Measurements from ENCODE around the gene IL24. TPM values are rescaled to one million over a fixed set of nuclear protein-coding genes. Genes with fewer than 3 reads are reported as not detected.
"Not testable (repeated sequence)": the region's sequence is repeated elsewhere in the genome, so short reads cannot be mapped to it uniquely, and the experiment has no call there.

The IL24 gene
- total RNA-seq, 2 donors from 2014 or later: not detected

DNA sequence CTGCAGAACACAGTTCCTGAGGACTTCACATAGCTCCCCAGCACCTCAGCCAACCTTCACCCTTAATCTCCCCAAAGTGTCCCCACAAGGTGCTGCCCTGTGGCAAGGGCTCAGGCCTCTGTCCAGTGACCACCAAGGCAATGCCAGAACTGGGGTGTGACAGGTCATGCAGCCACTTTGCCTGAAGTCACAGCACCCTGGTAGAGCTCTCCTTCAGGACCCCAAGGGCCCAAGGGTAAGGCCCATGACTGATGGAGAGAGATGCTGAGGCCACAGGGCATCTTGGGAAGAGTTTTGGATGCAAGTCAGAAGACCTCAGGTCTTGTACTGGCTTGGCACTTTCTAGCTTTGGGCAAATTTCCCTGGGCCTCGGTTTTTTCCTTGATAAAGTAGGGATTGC, 25.3 kb downstream of the IL24 start:
- H3K4me3 ChIP-seq: no peak overlapping the region
- no peak for ATAC-seq (ENCODE audit: insufficient number of reproducible peaks, low FRiP score, low read depth)
- H3K27ac ChIP-seq: no peak overlapping the region
- no peaks in the 10 kb centered on the region for H3K9me3 ChIP-seq
- TF ChIP-seq, protein P1, sequence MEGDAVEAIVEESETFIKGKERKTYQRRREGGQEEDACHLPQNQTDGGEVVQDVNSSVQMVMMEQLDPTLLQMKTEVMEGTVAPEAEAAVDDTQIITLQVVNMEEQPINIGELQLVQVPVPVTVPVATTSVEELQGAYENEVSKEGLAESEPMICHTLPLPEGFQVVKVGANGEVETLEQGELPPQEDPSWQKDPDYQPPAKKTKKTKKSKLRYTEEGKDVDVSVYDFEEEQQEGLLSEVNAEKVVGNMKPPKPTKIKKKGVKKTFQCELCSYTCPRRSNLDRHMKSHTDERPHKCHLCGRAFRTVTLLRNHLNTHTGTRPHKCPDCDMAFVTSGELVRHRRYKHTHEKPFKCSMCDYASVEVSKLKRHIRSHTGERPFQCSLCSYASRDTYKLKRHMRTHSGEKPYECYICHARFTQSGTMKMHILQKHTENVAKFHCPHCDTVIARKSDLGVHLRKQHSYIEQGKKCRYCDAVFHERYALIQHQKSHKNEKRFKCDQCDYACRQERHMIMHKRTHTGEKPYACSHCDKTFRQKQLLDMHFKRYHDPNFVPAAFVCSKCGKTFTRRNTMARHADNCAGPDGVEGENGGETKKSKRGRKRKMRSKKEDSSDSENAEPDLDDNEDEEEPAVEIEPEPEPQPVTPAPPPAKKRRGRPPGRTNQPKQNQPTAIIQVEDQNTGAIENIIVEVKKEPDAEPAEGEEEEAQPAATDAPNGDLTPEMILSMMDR (IDR thresholded peaks at IDR 0.05): no peak
- H3K4me1 ChIP-seq (ENCODE audit: control insufficient read depth in 1 of 2, low read depth in 2 of 2): no peaks in the 10 kb centered on the region
- DNase-seq (ENCODE audit: low spot score): no peak
- no peaks in the 10 kb centered on the region for H3K27me3 ChIP-seq (replicated peaks; ENCODE audit: insufficient read depth)
- H3K36me3 ChIP-seq: no peaks in the 10 kb centered on the region

DNA sequence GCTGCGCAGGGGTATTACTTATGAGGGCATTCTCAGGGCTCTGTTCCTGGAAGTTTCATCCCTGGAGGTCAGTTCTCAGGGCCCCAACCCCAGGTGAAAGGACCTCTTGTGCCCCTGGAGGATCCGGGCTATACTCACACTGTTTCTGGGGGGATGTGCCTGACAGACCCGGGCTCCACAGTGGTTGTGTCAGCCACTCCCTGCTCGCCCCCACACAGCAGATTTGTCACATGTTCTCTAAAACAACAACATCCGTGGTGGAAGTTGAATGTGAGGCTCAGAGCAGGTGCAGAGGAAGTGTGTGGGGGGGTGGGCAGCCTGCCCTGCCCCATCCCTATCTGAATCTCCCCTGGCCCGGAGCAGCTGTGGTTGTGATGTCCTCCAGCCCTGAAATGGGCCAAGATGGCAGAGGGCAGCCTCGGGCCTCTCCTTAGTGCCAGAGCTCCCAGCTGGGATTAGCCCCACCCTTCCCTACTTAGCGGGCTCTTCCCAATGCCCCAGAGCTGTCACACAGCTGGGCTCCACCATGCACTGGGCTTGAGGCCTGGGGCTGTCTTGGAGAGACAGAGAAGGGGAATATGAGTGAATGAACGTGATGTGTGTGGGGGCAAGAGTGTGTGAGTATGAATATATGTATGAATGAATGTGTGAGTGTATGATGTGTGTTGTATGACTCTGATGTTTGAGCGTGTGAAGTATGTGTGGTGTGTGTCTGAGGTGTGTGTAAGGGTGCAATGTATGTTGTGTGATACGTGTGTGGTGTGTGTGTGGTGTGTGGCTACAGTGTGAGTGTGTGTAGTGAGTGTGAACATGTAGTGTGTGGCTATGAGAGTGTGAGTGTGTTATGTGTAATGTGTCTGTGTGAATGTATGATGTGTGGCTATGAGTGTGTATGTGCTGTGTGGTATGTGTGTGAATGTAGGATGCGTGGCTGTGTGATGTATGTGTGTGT, 26.0 kb downstream of the IL24 start:
- Histone ChIP-seq H3K27me3 (replicated peaks; ENCODE audit: insufficient read depth) (no peaks in the 10 kb centered on the region), H3K9me3 (no peaks in the 10 kb centered on the region), H3K27ac (no peak overlapping the region), H3K36me3 (no peaks in the 10 kb centered on the region), H3K4me1 (ENCODE audit: control insufficient read depth in 1 of 2, low read depth in 2 of 2) (no peaks in the 10 kb centered on the region), H3K4me3 (no peak overlapping the region)
- DNase-seq (ENCODE audit: low spot score): no peak
- TF ChIP-seq, protein P1 (IDR thresholded peaks at IDR 0.05): no peak
- ATAC-seq (ENCODE audit: insufficient number of reproducible peaks, low FRiP score, low read depth): no peak

DNA sequence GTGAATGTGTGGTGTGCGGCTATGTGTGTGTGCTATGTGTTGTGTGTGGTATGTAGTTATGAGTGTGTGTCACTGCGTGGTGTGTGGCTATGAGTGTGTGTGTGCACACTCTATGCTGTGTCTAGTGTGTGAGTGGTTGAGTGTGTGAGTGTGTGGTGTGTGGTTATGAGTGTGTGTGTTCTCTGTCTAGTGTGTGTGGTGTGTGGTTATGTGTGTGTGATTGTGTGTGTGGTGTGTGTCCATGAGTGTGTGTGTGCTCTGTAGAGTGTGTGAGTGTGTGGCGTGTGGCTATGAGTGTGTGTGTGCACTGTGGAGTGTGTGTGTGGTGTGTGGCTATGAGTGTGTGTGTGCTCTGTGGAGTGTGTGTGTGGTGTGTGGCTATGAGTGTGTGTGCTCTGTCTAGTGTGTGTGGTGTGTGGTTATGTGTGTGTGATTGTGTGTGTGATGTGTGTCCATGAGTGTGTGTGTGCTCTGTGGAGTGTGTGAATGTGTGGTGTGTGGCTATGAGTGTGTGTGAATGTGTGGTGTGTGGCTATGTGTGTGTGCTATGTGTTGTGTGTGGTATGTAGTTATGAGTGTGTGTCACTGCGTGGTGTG, 26.8 kb downstream of the IL24 start:
- not testable (repeated sequence) for DNase-seq (ENCODE audit: low spot score); H3K27ac ChIP-seq; H3K27me3 ChIP-seq (replicated peaks; ENCODE audit: insufficient read depth); H3K9me3 ChIP-seq; H3K4me1 ChIP-seq (ENCODE audit: control insufficient read depth in 1 of 2, low read depth in 2 of 2); H3K4me3 ChIP-seq; ATAC-seq (ENCODE audit: insufficient number of reproducible peaks, low FRiP score, low read depth); H3K36me3 ChIP-seq

DNA sequence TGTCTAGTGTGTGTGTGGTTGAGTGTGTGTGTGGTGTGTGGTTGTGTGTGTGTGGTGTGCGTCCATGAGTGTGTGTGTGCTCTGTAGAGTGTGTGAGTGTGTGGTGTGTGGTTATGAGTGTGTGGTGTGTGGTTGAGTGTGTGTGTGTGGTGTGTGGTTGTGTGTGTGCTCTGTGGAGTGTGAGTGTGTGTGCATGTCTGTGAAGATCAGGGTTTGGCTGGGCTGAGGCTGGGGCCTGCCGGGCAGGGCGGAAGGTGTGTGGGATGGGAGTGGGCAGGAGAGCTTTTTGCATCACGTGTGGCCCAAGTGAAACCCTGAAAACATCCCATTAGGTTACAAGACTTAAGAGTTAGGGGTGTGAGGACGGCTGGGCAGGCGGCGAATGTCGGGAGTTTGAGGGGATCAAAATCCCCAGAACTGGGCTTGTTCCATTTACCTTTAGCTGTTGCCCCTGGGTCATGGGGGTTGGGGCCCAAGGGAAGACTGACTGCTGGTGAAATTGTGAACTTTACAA, 27.4 kb downstream of the IL24 start:
- no peak for ATAC-seq (ENCODE audit: insufficient number of reproducible peaks, low FRiP score, low read depth)
- H3K27me3 ChIP-seq (replicated peaks; ENCODE audit: insufficient read depth): no peaks in the 10 kb centered on the region
- TF ChIP-seq, protein P1 (IDR thresholded peaks at IDR 0.05): no peak
- DNase-seq (ENCODE audit: low spot score): no peak
- H3K27ac ChIP-seq: no peak overlapping the region
- no peaks in the 10 kb centered on the region for H3K9me3 ChIP-seq
- H3K4me1 ChIP-seq (ENCODE audit: control insufficient read depth in 1 of 2, low read depth in 2 of 2): no peaks in the 10 kb centered on the region
- H3K36me3 ChIP-seq: no peaks in the 10 kb centered on the region
- H3K4me3 ChIP-seq: no peak overlapping the region

DNA sequence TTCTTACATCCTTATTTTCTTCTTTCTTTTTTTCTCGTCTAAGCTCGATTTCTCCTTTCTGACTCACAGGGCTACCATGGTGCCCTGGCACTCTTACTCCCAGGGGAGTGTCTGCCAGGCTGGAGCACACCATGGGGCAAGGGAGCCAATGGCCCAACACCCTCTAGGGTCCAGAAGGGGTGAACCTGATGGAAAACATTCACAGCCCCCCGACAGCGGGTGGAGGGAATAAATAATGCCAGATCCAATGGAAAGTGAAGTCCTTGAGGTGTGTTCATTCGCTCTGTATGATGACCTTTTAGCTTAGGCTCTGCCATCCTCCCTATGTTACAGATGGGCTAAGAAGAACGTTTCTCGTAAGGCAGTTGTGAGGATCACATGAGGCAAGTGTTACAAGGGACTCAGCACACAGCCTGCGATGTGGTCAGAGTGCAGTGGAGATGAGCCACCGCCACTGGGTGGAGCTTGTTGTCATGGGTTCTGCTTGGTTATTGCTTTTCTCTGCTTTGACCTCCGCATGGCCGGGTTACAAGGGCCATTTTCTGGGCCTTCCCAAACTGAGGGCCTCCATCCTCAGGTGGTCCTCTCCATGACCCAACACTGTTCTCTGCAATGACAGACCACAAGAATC, 28.0 kb downstream of the IL24 start:
- H3K27ac ChIP-seq: no peak overlapping the region
- DNase-seq (ENCODE audit: low spot score) (no peak), ATAC-seq (ENCODE audit: insufficient number of reproducible peaks, low FRiP score, low read depth) (no peak)
- no peaks in the 10 kb centered on the region for H3K9me3 ChIP-seq
- H3K4me1 ChIP-seq (ENCODE audit: control insufficient read depth in 1 of 2, low read depth in 2 of 2): no peaks in the 10 kb centered on the region
- no peaks in the 10 kb centered on the region for H3K36me3 ChIP-seq
- H3K4me3 ChIP-seq: no peak overlapping the region
- no peaks in the 10 kb centered on the region for H3K27me3 ChIP-seq (replicated peaks; ENCODE audit: insufficient read depth)
- TF ChIP-seq, protein P1 (IDR thresholded peaks at IDR 0.05): no peak
